Fibroblast of skin of right quadriceps (primary cell): Measurements from ENCODE around the gene GABRR1.
"Not testable (repeated sequence)": the region's sequence is repeated elsewhere in the genome, so short reads cannot be mapped to it uniquely, and the experiment has no call there.

ENCODE experiments used
- DNase-seq: peaks from one replicate; pipeline ENCODE4 v3.0.0-alpha.2; 2013

GABRR1 gene

DNA sequence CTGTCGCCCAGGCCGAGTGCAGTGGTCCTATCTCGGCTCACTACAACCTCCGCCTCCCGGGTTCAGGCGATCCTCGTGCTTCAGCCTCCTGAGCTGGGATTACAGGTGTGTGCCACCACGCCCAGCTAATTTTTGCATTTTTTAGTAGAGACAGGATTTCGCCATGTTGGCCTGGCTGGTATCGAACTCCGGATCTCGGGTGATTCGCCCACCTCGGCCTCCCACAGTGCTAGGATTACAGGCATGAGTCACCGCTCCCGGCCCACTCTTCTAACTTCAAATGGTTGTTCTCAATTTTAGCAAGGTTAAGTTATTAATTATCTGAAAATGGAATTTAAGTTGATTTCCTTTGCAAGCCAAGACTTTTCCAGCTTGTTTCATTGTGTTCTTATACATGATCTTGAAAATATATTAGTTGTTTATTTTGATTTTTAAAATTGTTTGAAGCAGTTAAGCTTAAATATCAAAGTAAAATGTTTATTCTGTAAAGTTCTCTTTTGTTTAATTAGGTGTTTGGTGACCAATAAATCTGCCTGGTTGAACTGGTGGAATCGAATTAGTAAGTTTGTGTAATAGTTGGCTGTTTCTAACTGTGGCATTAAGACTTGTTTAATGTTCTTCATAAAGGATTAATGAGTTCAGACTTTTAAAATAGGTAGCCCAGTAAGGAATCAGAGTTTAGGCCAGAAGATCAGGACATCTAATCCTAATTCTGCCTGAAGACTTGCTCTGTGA lies 69.0 kb downstream of the GABRR1 start:
- DNase-seq: peak; percentile 27

DNA sequence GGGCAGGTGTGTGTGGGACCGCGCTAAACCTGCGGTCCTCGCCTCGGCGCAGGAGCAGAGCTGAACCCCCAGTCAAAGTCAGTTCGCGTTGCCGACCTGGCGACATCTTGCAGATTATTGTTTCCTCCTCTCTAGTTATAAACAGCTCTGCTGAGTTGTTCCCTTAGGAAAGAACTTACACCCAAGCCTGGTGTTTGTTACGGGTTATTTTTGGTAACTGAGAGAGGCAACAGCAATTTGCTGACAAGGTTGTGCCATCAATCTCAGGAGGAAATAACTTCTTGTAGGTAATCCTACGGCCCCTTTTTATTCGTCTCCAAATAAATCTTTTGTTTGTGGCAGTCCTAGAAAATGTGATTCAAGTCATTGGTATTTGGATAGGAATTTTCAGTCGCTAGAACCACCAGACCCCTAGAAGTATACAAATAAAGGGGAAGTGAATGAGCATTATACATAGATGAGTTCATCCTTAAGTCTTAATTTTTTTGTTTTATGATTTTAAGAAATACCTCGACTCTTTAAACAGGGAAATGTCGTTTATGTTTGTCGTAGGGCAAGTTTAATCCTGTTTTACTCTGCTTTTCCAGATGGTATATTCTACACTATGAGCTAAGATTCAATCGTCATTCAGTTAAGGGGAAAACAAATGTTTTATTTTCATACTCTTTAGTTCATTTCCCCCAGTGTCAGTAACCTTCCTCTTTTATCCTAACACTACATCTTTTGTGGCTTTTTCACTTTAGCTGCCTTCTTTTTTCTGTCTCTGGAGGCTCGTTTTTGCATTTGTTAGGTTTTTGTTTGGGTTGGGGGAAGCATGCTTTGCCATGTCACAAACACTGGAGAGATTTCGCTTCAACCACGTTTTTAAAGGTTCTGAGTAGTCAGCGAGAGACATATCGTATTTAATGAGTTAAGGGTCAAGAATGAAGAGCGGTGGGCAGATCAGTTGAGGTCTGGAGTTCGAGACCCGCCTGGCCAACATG lies 70.1 kb downstream of the GABRR1 start:
- DNase-seq: peak; percentile 77

DNA sequence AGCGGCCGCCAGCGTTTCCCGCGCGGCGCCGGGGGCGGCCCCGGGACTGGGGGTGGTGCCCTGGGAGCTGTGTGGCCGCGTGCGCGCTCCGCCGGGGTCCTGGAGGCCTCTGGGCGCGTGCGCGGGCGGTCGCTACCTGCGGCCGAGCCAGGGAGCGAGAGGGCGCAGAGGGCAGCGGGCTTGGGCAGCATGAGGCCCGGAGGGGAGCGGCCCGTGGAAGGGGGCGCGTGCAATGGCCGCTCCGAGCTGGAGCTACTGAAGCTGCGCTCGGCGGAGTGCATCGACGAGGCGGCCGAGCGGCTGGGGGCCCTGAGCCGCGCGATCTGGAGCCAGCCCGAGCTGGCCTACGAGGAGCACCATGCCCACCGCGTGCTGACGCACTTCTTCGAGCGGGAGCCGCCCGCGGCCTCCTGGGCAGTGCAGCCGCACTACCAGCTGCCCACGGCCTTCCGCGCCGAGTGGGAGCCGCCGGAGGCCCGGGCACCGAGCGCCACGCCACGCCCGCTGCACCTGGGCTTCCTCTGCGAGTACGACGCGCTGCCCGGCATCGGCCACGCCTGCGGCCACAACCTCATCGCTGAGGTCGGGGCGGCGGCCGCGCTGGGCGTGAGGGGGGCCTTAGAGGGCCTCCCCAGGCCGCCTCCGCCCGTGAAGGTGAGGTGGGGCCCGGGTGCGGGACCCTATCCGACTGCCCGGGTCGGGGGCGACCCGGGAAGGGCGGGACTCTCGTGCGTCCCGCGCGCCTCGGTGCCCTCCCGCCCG lies 71.0 kb downstream of the GABRR1 start, which contains the start of gene PM20D2:
Gene PM20D2 (plus strand): TSS at position 100 of the 762 bp plus-strand sequence. CDS start 90 bp downstream, at position 190.
- peak; percentile 37 for DNase-seq

GRCh38 chr6:89145091-89145955 lies 71.8 kb downstream of the GABRR1 start:
- DNase-seq: peak; percentile 28

DNA sequence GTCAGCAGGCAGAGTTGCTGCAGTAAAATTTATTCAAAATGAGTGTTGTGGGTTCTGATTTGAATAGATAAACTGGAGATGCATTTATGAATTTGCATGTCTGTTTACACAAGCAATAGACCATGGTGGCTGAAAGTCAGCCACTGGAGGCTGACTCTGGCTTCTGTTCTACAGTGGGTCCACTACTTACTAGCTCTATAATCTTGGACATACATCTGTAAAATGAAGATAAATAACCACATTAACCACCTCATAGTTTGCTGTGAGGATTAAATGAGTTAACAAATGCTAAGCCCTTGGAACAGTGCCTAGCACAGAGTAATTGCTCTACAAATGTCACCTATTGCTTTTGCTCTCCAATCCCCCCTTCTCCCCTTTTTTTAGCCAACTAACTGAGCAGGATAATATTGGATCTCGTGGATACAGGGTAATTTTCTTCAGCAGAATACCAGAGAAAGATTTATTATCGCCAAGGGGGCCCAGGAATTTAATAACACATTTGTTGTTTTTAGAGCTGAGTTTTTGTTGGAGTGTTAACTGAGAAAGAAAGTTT lies 72.7 kb downstream of the GABRR1 start:
- peak; percentile 58 for DNase-seq

DNA sequence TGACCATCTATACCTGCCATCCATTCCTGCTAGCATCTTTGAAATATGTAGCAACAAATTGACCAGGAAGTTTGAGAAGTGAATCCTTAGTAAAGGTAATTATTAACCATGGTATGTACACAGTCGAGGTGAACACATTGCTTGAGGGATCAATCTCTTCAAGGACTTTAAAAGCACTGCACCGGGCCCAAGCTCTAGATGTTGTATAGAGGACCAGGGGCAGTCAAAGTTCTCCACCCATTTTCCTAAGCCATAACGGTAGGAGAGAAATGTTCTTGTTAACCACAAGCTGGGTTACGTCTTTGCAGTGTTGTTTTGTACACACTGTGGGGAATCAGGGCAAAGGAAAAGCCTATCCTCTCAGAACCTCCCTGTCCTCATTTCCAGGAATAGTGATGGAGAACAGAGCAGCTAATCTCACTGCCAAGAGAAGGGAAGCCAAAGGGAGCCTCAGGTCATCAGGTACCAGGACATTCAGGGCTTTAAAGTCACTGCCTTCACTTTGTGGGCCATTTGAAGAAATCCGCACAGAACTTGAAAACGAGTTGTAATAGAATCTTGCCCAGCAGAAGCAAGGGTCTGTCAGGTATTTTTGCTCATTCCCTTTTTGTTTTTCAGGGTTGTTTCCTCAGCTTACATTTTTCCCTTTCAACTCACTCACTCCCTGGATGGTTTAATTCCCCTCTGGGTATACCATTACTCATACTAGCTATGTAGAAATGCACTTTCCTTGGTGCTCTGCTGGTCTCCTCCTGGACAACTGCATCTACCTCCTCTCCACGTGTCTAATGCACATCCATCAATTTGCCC lies 76.6 kb downstream of the GABRR1 start:
- DNase-seq: peak; percentile 39

GRCh38 chr6:89139509-89140346 lies 77.4 kb downstream of the GABRR1 start:
- no peak for DNase-seq

- no peak for DNase-seq
These were observed 79.0 kb downstream of the GABRR1 start for GRCh38 chr6:89138173-89138572.

DNA sequence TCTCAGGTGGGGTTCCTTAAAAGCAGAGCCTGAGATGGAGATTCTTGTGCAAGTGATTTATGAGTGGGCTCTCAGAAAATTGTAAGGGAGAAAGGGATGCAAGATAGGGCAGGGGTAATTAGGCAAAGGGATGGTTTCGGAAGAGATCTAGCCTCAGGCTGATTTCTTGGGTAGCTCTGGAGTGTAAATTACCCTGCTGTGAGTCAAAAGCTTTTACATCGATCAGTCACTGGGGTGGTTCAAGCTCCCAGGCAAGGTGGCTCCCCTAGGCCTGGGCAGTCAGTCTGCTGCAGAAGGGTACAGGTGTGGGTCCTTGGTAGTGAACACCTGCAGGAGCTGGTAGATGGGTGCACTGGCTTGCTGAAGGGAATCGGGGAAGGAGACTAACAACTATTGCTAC lies 82.4 kb downstream of the GABRR1 start:
- no peak for DNase-seq

DNA sequence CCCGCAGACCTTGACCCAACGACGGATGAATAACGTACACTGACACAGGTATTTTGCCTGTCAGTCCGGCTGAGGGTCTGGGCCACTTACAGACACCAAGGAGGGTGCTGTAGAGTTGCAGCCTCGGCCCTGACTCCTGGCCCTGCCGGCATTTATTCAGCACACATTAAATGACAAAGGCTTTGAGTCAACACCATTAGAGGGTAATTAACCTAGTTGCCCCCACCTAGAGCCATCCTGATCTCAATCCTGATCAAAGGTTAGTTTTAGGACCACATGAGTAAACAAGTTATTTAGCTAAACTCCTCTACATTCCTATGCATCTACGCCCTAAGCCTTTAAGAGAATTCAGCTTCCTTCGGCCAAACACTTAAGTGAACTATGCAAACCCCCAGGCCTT lies 83.2 kb downstream of the GABRR1 start:
- DNase-seq: no peak

- no peak for DNase-seq
These were observed 85.1 kb downstream of the GABRR1 start for GRCh38 chr6:89132057-89132456.

GRCh38 chr6:89131599-89131998 lies 85.6 kb downstream of the GABRR1 start:
- no peak for DNase-seq

DNA sequence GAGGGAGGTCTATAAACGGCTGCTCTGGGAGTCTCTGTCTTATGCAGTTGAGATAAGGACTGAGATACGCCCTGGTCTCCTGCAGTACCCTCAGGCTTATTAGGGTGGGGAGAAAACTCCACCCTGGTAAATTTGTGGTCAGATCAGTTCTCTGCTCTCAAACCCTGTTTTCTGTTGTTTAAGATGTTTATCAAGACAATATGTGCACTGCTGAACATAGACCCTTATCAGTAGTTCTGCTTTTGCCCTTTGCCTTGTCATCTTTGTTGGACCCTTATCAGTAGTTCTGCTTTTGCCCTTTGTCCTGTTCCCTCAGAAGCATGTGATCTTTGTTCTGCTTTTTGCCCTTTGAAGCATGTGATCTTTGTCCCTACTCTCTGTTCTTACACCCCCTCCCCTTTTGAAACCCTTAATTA lies 88.9 kb downstream of the GABRR1 start:
- not testable (repeated sequence) for DNase-seq
